A549 (cell line): Measurements from ENCODE around the gene CABP2. TPM values are rescaled to one million over a fixed set of nuclear protein-coding genes. Genes with fewer than 3 reads are reported as not detected.

Source experiments
- ATAC-seq, 2 experiments: fragments of 200-7000 bp in 1 of 2; fragments of >200 bp in 1 of 2; cut with Nextera tagmentation in 1 of 2; cut with Tn5 transposase in 1 of 2; 3 replicates each; pipeline versions ENCODE4 v1.8.0 to v1.9.1; 2018 to 2020; ENCODE audit warnings: mild to moderate bottlenecking in 1 of 2, moderate library complexity in 1 of 2
- CTCF ChIA-PET: fragments of 300-600 bp; sonication (Branson Sonifier 250); formaldehyde crosslinking; extraction: SDS; loops from one replicate; lab custom pipeline; 2021; ENCODE audit warnings: antibody characterized with exemption, inconsistent platforms; lab: Yijun Ruan, JAX
- POLR2A ChIA-PET: fragments of 350-600 bp; formaldehyde crosslinking; extraction: SDS; loops from one replicate; lab custom pipeline; 2021; ENCODE audit warnings: antibody characterized with exemption, inconsistent platforms; lab: Yijun Ruan, JAX
- DNase-seq, 2 experiments: peaks; one replicate each; pipeline versions ENCODE4 v3.0.0 to v3.0.0-alpha.2; 2011 to 2016; ENCODE audit warnings: low read depth in 1 of 2, low spot score in 1 of 2
- FAIRE-seq: peaks from 2 replicates; lab custom pipeline; 2011; peaks lifted over from hg19 to GRCh38; lab: Jason Lieb, UNC
- H3K27ac ChIP-seq, 2 experiments: fragments of >200 bp; sonication (Bioruptor Twin); formaldehyde crosslinking; 3 replicates each; pipeline ENCODE4 v1.5.1; 2016 to 2017
- H3K4me1 ChIP-seq: fragments of >200 bp; sonication (Bioruptor Twin); formaldehyde crosslinking; 3 replicates; pipeline ENCODE4 v1.6.1; 2016
- H3K4me2 ChIP-seq: fragments of >200 bp; sonication (Bioruptor Twin); formaldehyde crosslinking; 3 replicates; pipeline ENCODE4 v1.6.1; 2016
- H3K4me3 ChIP-seq: fragments of >200 bp; sonication (Bioruptor Twin); formaldehyde crosslinking; 3 replicates; pipeline ENCODE4 v1.5.1; 2016
- H3K9me3 ChIP-seq: fragments of >200 bp; sonication (Bioruptor Twin); formaldehyde crosslinking; 3 replicates; pipeline ENCODE4 v1.6.1; 2016
- BHLHE40 ChIP-seq: IDR thresholded peaks from 2 replicates; pipeline ENCODE4 v1.6.1; 2012; ENCODE audit warnings: low read depth, low read length, inconsistent platforms
- CEBPB ChIP-seq, 2 experiments: fragments of >200 bp in 1 of 2; sonication (Bioruptor Twin) in 1 of 2; formaldehyde crosslinking in 1 of 2; IDR thresholded peaks; 2 replicates each; pipeline ENCODE4 v1.6.1; 2012 to 2016
- CHD2 ChIP-seq: fragments of 150-350 bp; IDR thresholded peaks from 2 replicates; pipeline ENCODE4 v1.6.1; 2014; ENCODE audit warnings: low read length; ENCODE audit not compliant: partially characterized antibody
- EHMT2 ChIP-seq: fragments of 200-600 bp; sonication (generic); IDR thresholded peaks from 2 replicates; pipeline ENCODE4 v1.6.1; 2016; ENCODE audit warnings: antibody characterized with exemption, low read depth, mild to moderate bottlenecking, moderate library complexity
- EP300 ChIP-seq, 2 experiments: fragments of >200 bp; sonication (Bioruptor Twin); formaldehyde crosslinking; IDR thresholded peaks; 2 replicates in 1 of 2; 3 replicates in 1 of 2; pipeline ENCODE4 v1.6.1; 2016 to 2017
- HMGXB4 ChIP-seq: fragments of 250-450 bp; sonication (Bioruptor Pico); IDR thresholded peaks from 2 replicates; pipeline ENCODE4 v1.5.0; 2021; ENCODE audit warnings: mild to moderate bottlenecking, moderate library complexity, borderline replicate concordance
- HOXB13 ChIP-seq: fragments of 250-450 bp; sonication (Bioruptor Pico); IDR thresholded peaks from 2 replicates; pipeline ENCODE4 v1.5.0; 2020; ENCODE audit warnings: low read depth, mild to moderate bottlenecking, moderate library complexity
- HOXB5 ChIP-seq: fragments of 250-450 bp; sonication (Bioruptor Pico); IDR thresholded peaks from 2 replicates; pipeline ENCODE4 v1.5.0; 2020; ENCODE audit warnings: mild to moderate bottlenecking, moderate library complexity
- KDM1A ChIP-seq: fragments of 200-600 bp; sonication (generic); IDR thresholded peaks from 2 replicates; pipeline ENCODE4 v1.6.1; 2016; ENCODE audit warnings: low read depth, mild to moderate bottlenecking
- MAFK ChIP-seq: fragments of 450-650 bp; IDR thresholded peaks from 2 replicates; pipeline ENCODE4 v1.6.1; 2014; ENCODE audit not compliant: partially characterized antibody
- MYC ChIP-seq: IDR thresholded peaks from 2 replicates; pipeline ENCODE4 v1.6.1; 2012; ENCODE audit warnings: mild to moderate bottlenecking, inconsistent platforms, low read length, improper control_type of control experiment, borderline replicate concordance
- NFE2L2 ChIP-seq: fragments of 150-350 bp; conservative IDR thresholded peaks from 2 replicates; pipeline ENCODE4 v1.6.1; 2014; ENCODE audit warnings: low read length
- NR3C1 ChIP-seq: fragments of >200 bp; sonication (Bioruptor Twin); formaldehyde crosslinking; IDR thresholded peaks from 3 replicates; pipeline ENCODE4 v1.6.1; 2017
- POLR2AphosphoS2 ChIP-seq: conservative IDR thresholded peaks from 2 replicates; pipeline ENCODE4 v1.6.1; 2012; ENCODE audit warnings: low read length, improper control_type of control experiment, inconsistent platforms
- RFX5 ChIP-seq: fragments of 450-650 bp; IDR thresholded peaks from 2 replicates; pipeline ENCODE4 v1.7.1; 2014; ENCODE audit warnings: antibody characterized with exemption, mild to moderate bottlenecking, moderate library complexity
- TFCP2L1 ChIP-seq: fragments of 250-450 bp; sonication (Bioruptor Pico); IDR thresholded peaks from 2 replicates; pipeline ENCODE4 v1.5.0; 2021; ENCODE audit warnings: mild to moderate bottlenecking
- USF2 ChIP-seq: fragments of 450-650 bp; IDR thresholded peaks from 2 replicates; pipeline ENCODE4 v1.6.1; 2014; ENCODE audit warnings: antibody characterized with exemption
- ZNF302 ChIP-seq: fragments of 250-450 bp; sonication (Bioruptor Pico); IDR thresholded peaks from 2 replicates; pipeline ENCODE4 v1.9.0; 2021; ENCODE audit warnings: inconsistent platforms, mild to moderate bottlenecking, moderate library complexity
- ZSCAN20 ChIP-seq: fragments of 250-450 bp; sonication (Bioruptor Pico); IDR thresholded peaks from 2 replicates; pipeline ENCODE4 v1.8.0; 2022; ENCODE audit warnings: mild to moderate bottlenecking, moderate library complexity
- WGBS: methylation state at CpG from one replicate; pipeline ENCODE4 v1.1.6; 2017; ENCODE audit errors: missing lambda C conversion rate; 5-methylcytosine and 5-hydroxymethylcytosine counted together
- polyA plus RNA-seq, 4 experiments: library from polyadenylated mRNA; depleted of rRNA in 3 of 4; stranded (reverse); fragments of >200 nt; fragmentation: RNase III in 1 of 4; extraction: RNeasy Plus Mini Kit Qiagen cat#74134 plus additional on column Dnase treatment in 1 of 4; gene quantifications; 2 replicates in 3 of 4; 3 replicates in 1 of 4; pipeline ENCODE4 v1.2.3, GENCODE V29; 2011 to 2017
- TF ChIP-seq, protein P1 (sequence below): IDR thresholded peaks from 2 replicates; pipeline ENCODE4 v1.6.1; 2012
- TF ChIP-seq, protein P2 (sequence below): fragments of 150-350 bp; IDR thresholded peaks from 2 replicates; pipeline ENCODE4 v1.6.1; 2014; ENCODE audit warnings: low read depth, mild to moderate bottlenecking, low read length
- TF ChIP-seq, protein P3 (sequence below): fragments of >200 bp; sonication (Bioruptor Twin); formaldehyde crosslinking; IDR thresholded peaks from 3 replicates; pipeline ENCODE4 v1.6.1; 2016
- TF ChIP-seq, protein P4 (sequence below): fragments of 200-600 bp; sonication (generic); IDR thresholded peaks from 2 replicates; pipeline ENCODE4 v1.6.1; 2016; ENCODE audit warnings: antibody characterized with exemption, mild to moderate bottlenecking, moderate library complexity
- TF ChIP-seq, protein P5 (sequence below): fragments of >200 bp; sonication (Bioruptor Twin); formaldehyde crosslinking; IDR thresholded peaks from 3 replicates; pipeline ENCODE4 v1.5.1; 2016

Gene CABP2
- polyA plus RNA-seq, 2 of the 4 experiments (the other 2 are of a cell fraction), result not detected

- WGBS, result 70% methylated on average over 2 of the region's 2 CpGs
- FAIRE-seq (no peak), ATAC-seq (no peak), DNase-seq (no peak)
- ChIA-PET POLR2A (no interaction called here), CTCF (interaction anchor here (4.1 kb wide), 1 partner anchor 29 kb away, joined by 12 read pairs; no protein-coding TSS in a partner anchor)
- Histone ChIP-seq H3K27ac (no peak overlapping the region), H3K4me2 (no peak overlapping the region), H3K4me1 (peaks cover 12% of the 10 kb centered on the region), H3K9me3 (no peaks in the 10 kb centered on the region), H3K4me3 (no peak overlapping the region)
- TF ChIP-seq TFCP2L1 (CRISPR knock-in tag) (no peak), HOXB13 (CRISPR knock-in tag) (no peak), CEBPB (IDR thresholded peaks at IDR 0.05) (no peak), HOXB5 (CRISPR knock-in tag) (no peak), MYC (no peak), NR3C1 (no peak), ZSCAN20 (CRISPR knock-in tag) (no peak), POLR2AphosphoS2 (no peak), ZNF302 (CRISPR knock-in tag) (no peak), KDM1A (no peak), EHMT2 (no peak), NFE2L2 (no peak), RFX5 (no peak)
- TF ChIP-seq, protein P1, sequence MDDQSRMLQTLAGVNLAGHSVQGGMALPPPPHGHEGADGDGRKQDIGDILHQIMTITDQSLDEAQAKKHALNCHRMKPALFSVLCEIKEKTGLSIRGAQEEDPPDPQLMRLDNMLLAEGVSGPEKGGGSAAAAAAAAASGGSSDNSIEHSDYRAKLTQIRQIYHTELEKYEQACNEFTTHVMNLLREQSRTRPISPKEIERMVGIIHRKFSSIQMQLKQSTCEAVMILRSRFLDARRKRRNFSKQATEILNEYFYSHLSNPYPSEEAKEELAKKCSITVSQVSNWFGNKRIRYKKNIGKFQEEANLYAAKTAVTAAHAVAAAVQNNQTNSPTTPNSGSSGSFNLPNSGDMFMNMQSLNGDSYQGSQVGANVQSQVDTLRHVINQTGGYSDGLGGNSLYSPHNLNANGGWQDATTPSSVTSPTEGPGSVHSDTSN, result no peak
- TF ChIP-seq, protein P2, sequence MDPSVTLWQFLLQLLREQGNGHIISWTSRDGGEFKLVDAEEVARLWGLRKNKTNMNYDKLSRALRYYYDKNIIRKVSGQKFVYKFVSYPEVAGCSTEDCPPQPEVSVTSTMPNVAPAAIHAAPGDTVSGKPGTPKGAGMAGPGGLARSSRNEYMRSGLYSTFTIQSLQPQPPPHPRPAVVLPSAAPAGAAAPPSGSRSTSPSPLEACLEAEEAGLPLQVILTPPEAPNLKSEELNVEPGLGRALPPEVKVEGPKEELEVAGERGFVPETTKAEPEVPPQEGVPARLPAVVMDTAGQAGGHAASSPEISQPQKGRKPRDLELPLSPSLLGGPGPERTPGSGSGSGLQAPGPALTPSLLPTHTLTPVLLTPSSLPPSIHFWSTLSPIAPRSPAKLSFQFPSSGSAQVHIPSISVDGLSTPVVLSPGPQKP, result no peak
- TF ChIP-seq, protein P3, sequence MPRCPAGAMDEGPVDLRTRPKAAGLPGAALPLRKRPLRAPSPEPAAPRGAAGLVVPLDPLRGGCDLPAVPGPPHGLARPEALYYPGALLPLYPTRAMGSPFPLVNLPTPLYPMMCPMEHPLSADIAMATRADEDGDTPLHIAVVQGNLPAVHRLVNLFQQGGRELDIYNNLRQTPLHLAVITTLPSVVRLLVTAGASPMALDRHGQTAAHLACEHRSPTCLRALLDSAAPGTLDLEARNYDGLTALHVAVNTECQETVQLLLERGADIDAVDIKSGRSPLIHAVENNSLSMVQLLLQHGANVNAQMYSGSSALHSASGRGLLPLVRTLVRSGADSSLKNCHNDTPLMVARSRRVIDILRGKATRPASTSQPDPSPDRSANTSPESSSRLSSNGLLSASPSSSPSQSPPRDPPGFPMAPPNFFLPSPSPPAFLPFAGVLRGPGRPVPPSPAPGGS, result no peak
These were observed 20.3 kb upstream of the CABP2 start for GRCh38 chr11:67543585-67543984.

DNA sequence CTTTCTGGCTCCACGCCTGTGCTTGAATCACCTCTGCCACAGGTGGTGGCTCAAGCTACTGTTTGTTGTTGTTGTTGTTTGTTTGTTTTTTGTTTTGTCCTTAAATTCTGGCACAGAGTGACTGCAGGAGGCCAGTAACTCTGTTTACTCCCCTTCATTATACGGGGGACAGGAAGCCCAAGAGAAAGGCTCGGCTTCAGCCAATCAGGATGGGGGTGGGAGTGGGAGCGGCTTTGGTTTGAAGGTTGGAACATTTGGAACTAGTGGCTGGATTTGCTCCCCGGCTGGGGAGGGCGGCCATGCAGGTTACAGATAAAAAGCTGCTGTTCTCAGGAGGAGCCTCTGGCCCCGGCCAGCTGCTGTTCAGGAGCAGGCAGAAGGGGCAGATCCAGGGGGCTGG, 19.7 kb upstream of the CABP2 start:
- H3K9me3 ChIP-seq, result no peaks in the 10 kb centered on the region
- POLR2A ChIA-PET, result no interaction called here
- WGBS, result 81% methylated on average over 6 of the region's 7 CpGs
- peaks cover 12% of the 10 kb centered on the region for H3K4me1 ChIP-seq
- CTCF ChIA-PET, result interaction anchor here (2.8 to 4.1 kb wide), 2 partner anchors 19 to 30 kb away, joined by 12 to 14 read pairs; no protein-coding TSS in a partner anchor
- H3K27ac ChIP-seq, result no peak overlapping the region
- FAIRE-seq (no peak), DNase-seq (no peak), ATAC-seq (no peak)
- no peak overlapping the region for H3K4me2 ChIP-seq
- no peak overlapping the region for H3K4me3 ChIP-seq
- TF ChIP-seq CHD2 (no peak), MYC (no peak), BHLHE40 (no peak), HMGXB4 (CRISPR knock-in tag) (no peak), TFCP2L1 (CRISPR knock-in tag) (no peak), MAFK (no peak), EP300 (IDR thresholded peaks at IDR 0.05) (no peak), ZNF302 (CRISPR knock-in tag) (no peak), CEBPB (IDR thresholded peaks at IDR 0.05) (no peak), USF2 (no peak), KDM1A (no peak)
- TF ChIP-seq, protein P4, sequence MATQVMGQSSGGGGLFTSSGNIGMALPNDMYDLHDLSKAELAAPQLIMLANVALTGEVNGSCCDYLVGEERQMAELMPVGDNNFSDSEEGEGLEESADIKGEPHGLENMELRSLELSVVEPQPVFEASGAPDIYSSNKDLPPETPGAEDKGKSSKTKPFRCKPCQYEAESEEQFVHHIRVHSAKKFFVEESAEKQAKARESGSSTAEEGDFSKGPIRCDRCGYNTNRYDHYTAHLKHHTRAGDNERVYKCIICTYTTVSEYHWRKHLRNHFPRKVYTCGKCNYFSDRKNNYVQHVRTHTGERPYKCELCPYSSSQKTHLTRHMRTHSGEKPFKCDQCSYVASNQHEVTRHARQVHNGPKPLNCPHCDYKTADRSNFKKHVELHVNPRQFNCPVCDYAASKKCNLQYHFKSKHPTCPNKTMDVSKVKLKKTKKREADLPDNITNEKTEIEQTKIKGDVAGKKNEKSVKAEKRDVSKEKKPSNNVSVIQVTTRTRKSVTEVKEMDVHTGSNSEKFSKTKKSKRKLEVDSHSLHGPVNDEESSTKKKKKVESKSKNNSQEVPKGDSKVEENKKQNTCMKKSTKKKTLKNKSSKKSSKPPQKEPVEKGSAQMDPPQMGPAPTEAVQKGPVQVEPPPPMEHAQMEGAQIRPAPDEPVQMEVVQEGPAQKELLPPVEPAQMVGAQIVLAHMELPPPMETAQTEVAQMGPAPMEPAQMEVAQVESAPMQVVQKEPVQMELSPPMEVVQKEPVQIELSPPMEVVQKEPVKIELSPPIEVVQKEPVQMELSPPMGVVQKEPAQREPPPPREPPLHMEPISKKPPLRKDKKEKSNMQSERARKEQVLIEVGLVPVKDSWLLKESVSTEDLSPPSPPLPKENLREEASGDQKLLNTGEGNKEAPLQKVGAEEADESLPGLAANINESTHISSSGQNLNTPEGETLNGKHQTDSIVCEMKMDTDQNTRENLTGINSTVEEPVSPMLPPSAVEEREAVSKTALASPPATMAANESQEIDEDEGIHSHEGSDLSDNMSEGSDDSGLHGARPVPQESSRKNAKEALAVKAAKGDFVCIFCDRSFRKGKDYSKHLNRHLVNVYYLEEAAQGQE, result no peak
- TF ChIP-seq, protein P5, sequence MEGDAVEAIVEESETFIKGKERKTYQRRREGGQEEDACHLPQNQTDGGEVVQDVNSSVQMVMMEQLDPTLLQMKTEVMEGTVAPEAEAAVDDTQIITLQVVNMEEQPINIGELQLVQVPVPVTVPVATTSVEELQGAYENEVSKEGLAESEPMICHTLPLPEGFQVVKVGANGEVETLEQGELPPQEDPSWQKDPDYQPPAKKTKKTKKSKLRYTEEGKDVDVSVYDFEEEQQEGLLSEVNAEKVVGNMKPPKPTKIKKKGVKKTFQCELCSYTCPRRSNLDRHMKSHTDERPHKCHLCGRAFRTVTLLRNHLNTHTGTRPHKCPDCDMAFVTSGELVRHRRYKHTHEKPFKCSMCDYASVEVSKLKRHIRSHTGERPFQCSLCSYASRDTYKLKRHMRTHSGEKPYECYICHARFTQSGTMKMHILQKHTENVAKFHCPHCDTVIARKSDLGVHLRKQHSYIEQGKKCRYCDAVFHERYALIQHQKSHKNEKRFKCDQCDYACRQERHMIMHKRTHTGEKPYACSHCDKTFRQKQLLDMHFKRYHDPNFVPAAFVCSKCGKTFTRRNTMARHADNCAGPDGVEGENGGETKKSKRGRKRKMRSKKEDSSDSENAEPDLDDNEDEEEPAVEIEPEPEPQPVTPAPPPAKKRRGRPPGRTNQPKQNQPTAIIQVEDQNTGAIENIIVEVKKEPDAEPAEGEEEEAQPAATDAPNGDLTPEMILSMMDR, result no peak
